Measurements from ENCODE around the gene PSMC1. TPM values are rescaled to one million over a fixed set of nuclear protein-coding genes. Genes with fewer than 3 reads are reported as not detected.

PSMC1 gene
- total RNA-seq, 1 experiment from 2014 or later: 132 TPM

DNA sequence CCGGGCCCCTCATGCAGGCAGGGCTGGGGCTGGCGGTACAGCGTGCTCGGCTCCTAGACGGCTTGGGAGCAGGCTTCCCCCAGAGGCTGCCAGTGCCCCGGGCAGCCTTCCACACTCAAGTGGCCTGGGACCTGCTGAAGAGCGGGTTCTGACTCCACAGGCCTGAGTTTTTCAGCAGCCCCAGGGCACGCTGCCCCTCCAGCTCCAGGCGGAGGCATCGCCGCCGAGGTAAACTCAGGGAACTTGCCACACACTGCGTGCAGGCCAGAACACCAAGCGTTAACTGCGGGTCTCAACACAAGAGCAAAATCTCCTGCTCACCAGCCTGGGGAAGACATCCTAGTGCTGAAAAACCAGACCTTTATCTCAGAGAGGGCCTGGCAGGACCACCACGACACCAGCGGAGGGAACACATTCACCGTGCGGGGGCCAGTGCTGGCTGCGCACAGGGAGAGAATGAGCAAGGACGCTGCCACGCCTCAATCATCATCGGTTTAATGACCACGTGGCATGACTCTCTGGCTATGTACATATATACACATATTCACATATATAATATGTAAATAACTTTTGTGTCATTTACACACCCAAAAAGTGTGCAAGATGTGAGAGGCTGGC, 21.3 kb downstream of the PSMC1 start:
- Histone ChIP-seq H3K27me3 (ENCODE audit: insufficient read depth, low read length) (no peaks in the 10 kb centered on the region), H2AFZ (ENCODE audit: low read depth, low read length, poor library complexity, severe bottlenecking) (no peak overlapping the region)
- CTCF ChIA-PET: interaction anchor here (1.2 kb wide), 1 partner anchor 24 kb away, joined by 3 read pairs; no protein-coding TSS in a partner anchor

More for the DNA sequence above, 21.3 kb downstream of the PSMC1 start:
- Histone ChIP-seq H3K4me1 (ENCODE audit: control insufficient read depth in 1 of 2, insufficient read depth in 2 of 2, low read length in 2 of 2) (peaks cover 0 to 9% of the 10 kb centered on the region in 2 experiments; a peak in 2 of 4 replicates), H3K27ac (ENCODE audit: low read depth, low read length) (no peak overlapping the region), H3K4me2 (ENCODE audit: low read length) (no peak overlapping the region), H3K9ac (ENCODE audit: low read length) (no peak overlapping the region), H4K20me1 (ENCODE audit: insufficient read depth) (no peaks in the 10 kb centered on the region), H3K9me2 (ENCODE audit: insufficient read depth) (no peaks in the 10 kb centered on the region), H3K79me2 (ENCODE audit: insufficient read depth, low read length) (no peaks in the 10 kb centered on the region), H3K36me3 (ENCODE audit: control insufficient read depth in 1 of 2, insufficient read depth in 2 of 2, low read length in 2 of 2) (peaks cover 8% of the 10 kb centered on the region in 2 experiments), H3K4me3 (replicated peaks in 1 of 2; ENCODE audit: low read depth in 1 of 2, low read length in 2 of 2) (no peak overlapping the region), H3K9me3 (ENCODE audit: control insufficient read depth in 1 of 2, insufficient read depth in 1 of 2, low read depth in 1 of 2, low read length in 2 of 2) (no peaks in the 10 kb centered on the region)
- no peak for ATAC-seq
- no peak for DNase-seq (ENCODE audit: low read depth, low spot score)
- no TSS peak for BruUV-seq (replicated peaks)
- TF ChIP-seq CEBPB (IDR thresholded peaks at IDR 0.05; ENCODE audit: low read depth): no peak
- TF ChIP-seq POLR2AphosphoS5 (IDR thresholded peaks at IDR 0.05; ENCODE audit: low read depth, low read length): no peak
- TF ChIP-seq SRF (IDR thresholded peaks at IDR 0.05; ENCODE audit: low read depth): no peak
- TF ChIP-seq TCF7L2 (IDR thresholded peaks at IDR 0.05; ENCODE audit: borderline replicate concordance, extremely low read depth, insufficient read depth, insufficient read length): no peak
- TF ChIP-seq, protein P1, sequence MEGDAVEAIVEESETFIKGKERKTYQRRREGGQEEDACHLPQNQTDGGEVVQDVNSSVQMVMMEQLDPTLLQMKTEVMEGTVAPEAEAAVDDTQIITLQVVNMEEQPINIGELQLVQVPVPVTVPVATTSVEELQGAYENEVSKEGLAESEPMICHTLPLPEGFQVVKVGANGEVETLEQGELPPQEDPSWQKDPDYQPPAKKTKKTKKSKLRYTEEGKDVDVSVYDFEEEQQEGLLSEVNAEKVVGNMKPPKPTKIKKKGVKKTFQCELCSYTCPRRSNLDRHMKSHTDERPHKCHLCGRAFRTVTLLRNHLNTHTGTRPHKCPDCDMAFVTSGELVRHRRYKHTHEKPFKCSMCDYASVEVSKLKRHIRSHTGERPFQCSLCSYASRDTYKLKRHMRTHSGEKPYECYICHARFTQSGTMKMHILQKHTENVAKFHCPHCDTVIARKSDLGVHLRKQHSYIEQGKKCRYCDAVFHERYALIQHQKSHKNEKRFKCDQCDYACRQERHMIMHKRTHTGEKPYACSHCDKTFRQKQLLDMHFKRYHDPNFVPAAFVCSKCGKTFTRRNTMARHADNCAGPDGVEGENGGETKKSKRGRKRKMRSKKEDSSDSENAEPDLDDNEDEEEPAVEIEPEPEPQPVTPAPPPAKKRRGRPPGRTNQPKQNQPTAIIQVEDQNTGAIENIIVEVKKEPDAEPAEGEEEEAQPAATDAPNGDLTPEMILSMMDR (IDR thresholded peaks at IDR 0.05 in 2 of 3, conservative IDR thresholded peaks at IDR 0.05 in 1 of 3; ENCODE audit: borderline replicate concordance in 1 of 3, insufficient read depth in 1 of 3, low read depth in 2 of 3, low read length in 2 of 3): no peak
- no peak for TF ChIP-seq SIN3A (IDR thresholded peaks at IDR 0.05; ENCODE audit: low read depth)
- no peak for TF ChIP-seq CBX3 (IDR thresholded peaks at IDR 0.05; ENCODE audit: low read depth)
- TF ChIP-seq, protein P2, sequence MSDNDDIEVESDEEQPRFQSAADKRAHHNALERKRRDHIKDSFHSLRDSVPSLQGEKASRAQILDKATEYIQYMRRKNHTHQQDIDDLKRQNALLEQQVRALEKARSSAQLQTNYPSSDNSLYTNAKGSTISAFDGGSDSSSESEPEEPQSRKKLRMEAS (IDR thresholded peaks at IDR 0.05): no peak
- TF ChIP-seq, protein P3, sequence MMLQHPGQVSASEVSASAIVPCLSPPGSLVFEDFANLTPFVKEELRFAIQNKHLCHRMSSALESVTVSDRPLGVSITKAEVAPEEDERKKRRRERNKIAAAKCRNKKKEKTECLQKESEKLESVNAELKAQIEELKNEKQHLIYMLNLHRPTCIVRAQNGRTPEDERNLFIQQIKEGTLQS (IDR thresholded peaks at IDR 0.05): no peak
- no peak for TF ChIP-seq FOSL1 (IDR thresholded peaks at IDR 0.05; ENCODE audit: low read depth)
- no peak for TF ChIP-seq ZNF274 (IDR thresholded peaks at IDR 0.05; ENCODE audit: low read depth, low read length)
- TF ChIP-seq, protein P4, sequence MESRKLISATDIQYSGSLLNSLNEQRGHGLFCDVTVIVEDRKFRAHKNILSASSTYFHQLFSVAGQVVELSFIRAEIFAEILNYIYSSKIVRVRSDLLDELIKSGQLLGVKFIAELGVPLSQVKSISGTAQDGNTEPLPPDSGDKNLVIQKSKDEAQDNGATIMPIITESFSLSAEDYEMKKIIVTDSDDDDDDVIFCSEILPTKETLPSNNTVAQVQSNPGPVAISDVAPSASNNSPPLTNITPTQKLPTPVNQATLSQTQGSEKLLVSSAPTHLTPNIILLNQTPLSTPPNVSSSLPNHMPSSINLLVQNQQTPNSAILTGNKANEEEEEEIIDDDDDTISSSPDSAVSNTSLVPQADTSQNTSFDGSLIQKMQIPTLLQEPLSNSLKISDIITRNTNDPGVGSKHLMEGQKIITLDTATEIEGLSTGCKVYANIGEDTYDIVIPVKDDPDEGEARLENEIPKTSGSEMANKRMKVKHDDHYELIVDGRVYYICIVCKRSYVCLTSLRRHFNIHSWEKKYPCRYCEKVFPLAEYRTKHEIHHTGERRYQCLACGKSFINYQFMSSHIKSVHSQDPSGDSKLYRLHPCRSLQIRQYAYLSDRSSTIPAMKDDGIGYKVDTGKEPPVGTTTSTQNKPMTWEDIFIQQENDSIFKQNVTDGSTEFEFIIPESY (IDR thresholded peaks at IDR 0.05; ENCODE audit: extremely low read depth, insufficient replicate concordance, low read length): no peak
- no peak for TF ChIP-seq EGR1 (IDR thresholded peaks at IDR 0.05; ENCODE audit: low read depth)
- TF ChIP-seq JUND (IDR thresholded peaks at IDR 0.05): no peak
- ChIA-PET RAD21 (ENCODE audit: low non-redundant PET in 1 of 2, low total read pairs in 2 of 2, uncharacterized antibody in 2 of 2, unreplicated experiment in 2 of 2) (no interaction called here), POLR2A (no interaction called here)
- intact Hi-C loops (cut with micrococcal nuclease): no loop called here
